ENCODE measurements around the gene SOX6.

The SOX6 gene

GRCh38 chr11:16009021-16009420 lies 347.3 kb downstream of the SOX6 start:
- no peak for TF ChIP-seq CTCF (IDR thresholded peaks at IDR 0.05; ENCODE audit: insufficient read depth, low read length, poor library complexity, severe bottlenecking)
- DNase-seq (ENCODE audit: extremely low read depth, insufficient read length): no peak
- no peaks in the 10 kb centered on the region for H3K36me3 ChIP-seq (ENCODE audit: control insufficient read depth, insufficient read depth, low read length)

GRCh38 chr11:16007514-16007913 lies 348.8 kb downstream of the SOX6 start:
- Histone ChIP-seq H3K4me3 (replicated peaks; ENCODE audit: low read depth, low read length) (no peak overlapping the region), H3K27me3 (replicated peaks; ENCODE audit: control insufficient read depth, insufficient read depth, low read length) (no peaks in the 10 kb centered on the region), H3K36me3 (ENCODE audit: control insufficient read depth, insufficient read depth, low read length) (no peaks in the 10 kb centered on the region)
- no peak for DNase-seq (ENCODE audit: extremely low read depth, insufficient read length)
- no peak for TF ChIP-seq CTCF (IDR thresholded peaks at IDR 0.05; ENCODE audit: insufficient read depth, low read length, poor library complexity, severe bottlenecking)

More at GRCh38 chr11:16009021-16009420, 347.3 kb downstream of the SOX6 start:
- Histone ChIP-seq H3K27me3 (replicated peaks; ENCODE audit: control insufficient read depth, insufficient read depth, low read length) (no peaks in the 10 kb centered on the region), H3K4me3 (replicated peaks; ENCODE audit: low read depth, low read length) (no peak overlapping the region)

- Histone ChIP-seq H3K36me3 (ENCODE audit: control insufficient read depth, insufficient read depth, low read length) (no peaks in the 10 kb centered on the region), H3K4me3 (replicated peaks; ENCODE audit: low read depth, low read length) (no peak overlapping the region), H3K27me3 (replicated peaks; ENCODE audit: control insufficient read depth, insufficient read depth, low read length) (no peaks in the 10 kb centered on the region; the same call in 1 of the 2 replicates)
- no peak for TF ChIP-seq CTCF (IDR thresholded peaks at IDR 0.05; ENCODE audit: insufficient read depth, low read length, poor library complexity, severe bottlenecking)
- no peak for DNase-seq (ENCODE audit: extremely low read depth, insufficient read length)
These were observed 353.4 kb downstream of the SOX6 start for GRCh38 chr11:16002942-16003341.

- TF ChIP-seq CTCF (IDR thresholded peaks at IDR 0.05; ENCODE audit: insufficient read depth, low read length, poor library complexity, severe bottlenecking): no peak
- H3K27me3 ChIP-seq (replicated peaks; ENCODE audit: control insufficient read depth, insufficient read depth, low read length): no peaks in the 10 kb centered on the region; the same call in 1 of the 2 replicates
- H3K36me3 ChIP-seq (ENCODE audit: control insufficient read depth, insufficient read depth, low read length): no peaks in the 10 kb centered on the region
- DNase-seq (ENCODE audit: extremely low read depth, insufficient read length): no peak
- H3K4me3 ChIP-seq (replicated peaks; ENCODE audit: low read depth, low read length): no peak overlapping the region
These were observed 354.4 kb downstream of the SOX6 start for GRCh38 chr11:16001899-16002426.

GRCh38 chr11:16001044-16001568 lies 355.2 kb downstream of the SOX6 start:
- TF ChIP-seq CTCF (IDR thresholded peaks at IDR 0.05; ENCODE audit: insufficient read depth, low read length, poor library complexity, severe bottlenecking): no peak

More at GRCh38 chr11:16001044-16001568, 355.2 kb downstream of the SOX6 start:
- Histone ChIP-seq H3K27me3 (replicated peaks; ENCODE audit: control insufficient read depth, insufficient read depth, low read length) (no peaks in the 10 kb centered on the region; the same call in 1 of the 2 replicates), H3K36me3 (ENCODE audit: control insufficient read depth, insufficient read depth, low read length) (no peaks in the 10 kb centered on the region), H3K4me3 (replicated peaks; ENCODE audit: low read depth, low read length) (no peak overlapping the region)
- DNase-seq (ENCODE audit: extremely low read depth, insufficient read length): no peak

Data from GM06990 (cell line).